ENCODE results near the gene RPL13. TPM values are rescaled to one million over a fixed set of nuclear protein-coding genes. Genes with fewer than 3 reads are reported as not detected.

Gene RPL13
- total and polyA plus RNA-seq, 2 of the 13 experiments (the other 11 are each of a cell fraction or from before 2014, with no cell fraction given): 2,988 to 4,411 TPM

DNA sequence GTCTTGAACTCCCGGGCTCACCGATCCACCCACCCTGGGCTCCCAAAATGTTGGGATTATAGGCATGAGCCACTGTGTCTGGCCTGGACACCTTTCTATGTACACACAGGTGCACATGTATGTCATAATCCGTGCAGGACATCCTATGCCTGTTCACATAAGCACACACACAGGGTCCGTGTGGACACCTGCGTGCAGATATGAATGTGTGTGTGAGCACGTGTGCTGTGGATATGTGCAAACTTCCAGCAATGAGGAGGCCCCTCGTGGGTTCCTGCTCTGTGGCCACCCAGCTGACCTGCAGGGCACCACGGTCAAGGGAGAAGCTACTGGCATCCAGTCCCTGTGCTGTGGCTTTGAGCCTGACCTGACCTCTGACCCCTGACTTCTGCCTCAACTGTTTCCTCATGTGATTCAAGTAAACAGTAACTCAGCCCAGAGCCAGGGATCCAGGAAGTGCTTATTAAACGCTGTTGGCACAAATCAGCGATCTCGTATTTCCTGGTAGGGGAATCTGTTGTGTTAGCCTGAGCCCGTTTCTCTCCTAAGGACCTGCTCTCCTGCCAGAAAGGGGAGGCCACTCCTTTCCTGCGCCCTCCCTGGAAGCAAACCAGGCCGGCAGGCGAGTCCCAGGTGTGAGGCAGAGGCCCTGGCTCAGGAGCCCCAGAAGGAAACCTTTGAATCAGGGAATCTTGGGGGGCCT lies 21.5 kb downstream of the RPL13 start (continued):
- TF ChIP-seq SALL1 (CRISPR knock-in tag; IDR thresholded peaks at IDR 0.05): peak; percentile 77

DNA sequence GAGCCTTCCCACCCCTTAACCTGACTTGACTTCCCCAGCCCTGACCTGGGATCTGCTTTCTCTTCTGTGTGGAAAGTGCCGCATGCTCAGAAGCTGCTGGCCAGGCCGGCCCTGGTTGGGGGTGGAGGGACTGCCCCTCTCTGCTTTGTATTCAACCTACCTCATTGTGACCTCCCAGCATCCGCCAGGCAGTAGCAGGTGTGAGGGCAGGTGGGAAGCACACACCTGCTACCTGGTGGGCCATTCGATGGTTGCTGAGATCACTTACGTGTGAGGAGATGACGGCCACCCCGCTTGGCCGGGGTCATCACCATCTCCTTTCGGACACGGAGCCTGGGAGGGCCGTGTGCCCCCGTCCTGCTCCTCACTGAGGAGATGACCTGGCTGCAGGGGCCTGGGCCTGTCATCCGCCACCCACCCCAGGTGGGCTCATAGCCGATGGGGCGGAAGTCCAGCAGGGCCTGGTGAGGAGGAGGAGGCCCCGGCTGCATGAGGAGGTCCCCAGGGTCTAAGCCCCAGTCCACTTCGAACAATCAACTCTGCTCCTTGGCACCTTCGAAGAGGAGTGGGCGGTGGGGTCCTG lies 22.2 kb downstream of the RPL13 start:
- peaks cover 39% of the 10 kb centered on the region for H3K4me1 ChIP-seq (ENCODE audit: insufficient read depth, low read length)
- in situ Hi-C loops (cut with HindIII; ENCODE audit: extremely low pct_ligation_motif_present, low pct_unique_long_range_greater_than_20kb) (no loop called here), intact Hi-C loops (cut with micrococcal nuclease; ENCODE audit: unreplicated experiment) (no loop called here)
- ChIA-PET CTCF (ENCODE audit: low intra/inter-chr PET ratio, low total read pairs) (no interaction called here), POLR2A (interaction anchor here (1.0 to 2.2 kb wide), 4 partner anchors 10 to 23 kb away, joined by 3 to 10 read pairs (median 6); no protein-coding TSS in a partner anchor)
- H3K9ac ChIP-seq (ENCODE audit: insufficient read depth, low read depth, low read length): peak overlapping the region; percentile 53
- H3K9me3 ChIP-seq (ENCODE audit: low read length): no peaks in the 10 kb centered on the region
- DNase-seq (ENCODE audit: low spot score) (no peak), FAIRE-seq (no peak), ATAC-seq (peak; percentile 2; the same call in 2 of the 3 replicates)
- no peak overlapping the region for H2AFZ ChIP-seq (ENCODE audit: low read length)
- H3K4me3 ChIP-seq (replicated peaks in 1 of 3; ENCODE audit: insufficient read depth in 1 of 3, low read depth in 2 of 3, low read length in 3 of 3): peak overlapping the region; percentile 6 to 60 (median 29); a peak in 4 of 6 replicates
- WGBS (ENCODE audit: low lambda C conversion rate): 75% methylated on average over 19 of the region's 19 CpGs
- no peaks in the 10 kb centered on the region for H3K36me3 ChIP-seq (replicated peaks in 1 of 2; ENCODE audit: control insufficient read depth in 1 of 2, insufficient read depth in 2 of 2, low read length in 2 of 2)
- H3K4me2 ChIP-seq (ENCODE audit: low read depth, low read length): peak overlapping the region; percentile 76
- no TSS peak for BruUV-seq (replicated peaks)
- H3K27me3 ChIP-seq (ENCODE audit: control insufficient read depth in 1 of 2, insufficient read depth in 2 of 2, low read length in 2 of 2): peaks cover 0 to 27% of the 10 kb centered on the region in 2 experiments; a peak in 3 of 5 replicates
- H3K79me2 ChIP-seq (ENCODE audit: insufficient read depth, low read length): no peaks in the 10 kb centered on the region
- no peak overlapping the region for H3K27ac ChIP-seq (ENCODE audit: extremely low read length, insufficient read depth, low read length)
- H4K20me1 ChIP-seq (ENCODE audit: insufficient read depth, low read length): no peaks in the 10 kb centered on the region
- TF ChIP-seq, protein P1, sequence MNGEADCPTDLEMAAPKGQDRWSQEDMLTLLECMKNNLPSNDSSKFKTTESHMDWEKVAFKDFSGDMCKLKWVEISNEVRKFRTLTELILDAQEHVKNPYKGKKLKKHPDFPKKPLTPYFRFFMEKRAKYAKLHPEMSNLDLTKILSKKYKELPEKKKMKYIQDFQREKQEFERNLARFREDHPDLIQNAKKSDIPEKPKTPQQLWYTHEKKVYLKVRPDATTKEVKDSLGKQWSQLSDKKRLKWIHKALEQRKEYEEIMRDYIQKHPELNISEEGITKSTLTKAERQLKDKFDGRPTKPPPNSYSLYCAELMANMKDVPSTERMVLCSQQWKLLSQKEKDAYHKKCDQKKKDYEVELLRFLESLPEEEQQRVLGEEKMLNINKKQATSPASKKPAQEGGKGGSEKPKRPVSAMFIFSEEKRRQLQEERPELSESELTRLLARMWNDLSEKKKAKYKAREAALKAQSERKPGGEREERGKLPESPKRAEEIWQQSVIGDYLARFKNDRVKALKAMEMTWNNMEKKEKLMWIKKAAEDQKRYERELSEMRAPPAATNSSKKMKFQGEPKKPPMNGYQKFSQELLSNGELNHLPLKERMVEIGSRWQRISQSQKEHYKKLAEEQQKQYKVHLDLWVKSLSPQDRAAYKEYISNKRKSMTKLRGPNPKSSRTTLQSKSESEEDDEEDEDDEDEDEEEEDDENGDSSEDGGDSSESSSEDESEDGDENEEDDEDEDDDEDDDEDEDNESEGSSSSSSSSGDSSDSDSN (CRISPR knock-in tag; IDR thresholded peaks at IDR 0.05): 0 out of 2 replicates have a peak, but pooled peaks have one; percentile 13
- TF ChIP-seq GABPA (IDR thresholded peaks at IDR 0.05; ENCODE audit: low read depth, low read length) (no peak), GABPA (CRISPR knock-in tag; IDR thresholded peaks at IDR 0.05; ENCODE audit: low read depth) (no peak), ZBTB7B (CRISPR knock-in tag; IDR thresholded peaks at IDR 0.05) (no peak), ZBTB38 (CRISPR knock-in tag; IDR thresholded peaks at IDR 0.05) (peak; percentile 77; the same call in 1 of the 2 replicates), RAD21 (CRISPR knock-in tag; IDR thresholded peaks at IDR 0.05) (no peak), ZNF263 (CRISPR knock-in tag; IDR thresholded peaks at IDR 0.05) (no peak), PTBP1 (IDR thresholded peaks at IDR 0.05; ENCODE audit: low read depth, low read length, poor library complexity, severe bottlenecking) (no peak), ZNF768 (CRISPR knock-in tag; IDR thresholded peaks at IDR 0.05) (no peak), SCMH1 (CRISPR knock-in tag; IDR thresholded peaks at IDR 0.05; ENCODE audit: borderline replicate concordance) (no peak), ZFYVE20 (CRISPR knock-in tag; IDR thresholded peaks at IDR 0.05; ENCODE audit: borderline replicate concordance, low read depth) (0 out of 2 replicates have a peak, but pooled peaks have one; percentile 53)
- TF ChIP-seq, protein P2, sequence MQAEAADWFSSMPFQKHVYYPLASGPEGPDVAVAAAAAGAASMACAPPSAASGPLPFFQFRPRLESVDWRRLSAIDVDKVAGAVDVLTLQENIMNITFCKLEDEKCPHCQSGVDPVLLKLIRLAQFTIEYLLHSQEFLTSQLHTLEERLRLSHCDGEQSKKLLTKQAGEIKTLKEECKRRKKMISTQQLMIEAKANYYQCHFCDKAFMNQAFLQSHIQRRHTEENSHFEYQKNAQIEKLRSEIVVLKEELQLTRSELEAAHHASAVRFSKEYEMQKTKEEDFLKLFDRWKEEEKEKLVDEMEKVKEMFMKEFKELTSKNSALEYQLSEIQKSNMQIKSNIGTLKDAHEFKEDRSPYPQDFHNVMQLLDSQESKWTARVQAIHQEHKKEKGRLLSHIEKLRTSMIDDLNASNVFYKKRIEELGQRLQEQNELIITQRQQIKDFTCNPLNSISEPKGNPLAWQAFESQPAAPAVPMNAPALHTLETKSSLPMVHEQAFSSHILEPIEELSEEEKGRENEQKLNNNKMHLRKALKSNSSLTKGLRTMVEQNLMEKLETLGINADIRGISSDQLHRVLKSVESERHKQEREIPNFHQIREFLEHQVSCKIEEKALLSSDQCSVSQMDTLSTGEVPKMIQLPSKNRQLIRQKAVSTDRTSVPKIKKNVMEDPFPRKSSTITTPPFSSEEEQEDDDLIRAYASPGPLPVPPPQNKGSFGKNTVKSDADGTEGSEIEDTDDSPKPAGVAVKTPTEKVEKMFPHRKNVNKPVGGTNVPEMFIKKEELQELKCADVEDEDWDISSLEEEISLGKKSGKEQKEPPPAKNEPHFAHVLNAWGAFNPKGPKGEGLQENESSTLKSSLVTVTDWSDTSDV (CRISPR knock-in tag; IDR thresholded peaks at IDR 0.05): no peak
- TF ChIP-seq, protein P3, sequence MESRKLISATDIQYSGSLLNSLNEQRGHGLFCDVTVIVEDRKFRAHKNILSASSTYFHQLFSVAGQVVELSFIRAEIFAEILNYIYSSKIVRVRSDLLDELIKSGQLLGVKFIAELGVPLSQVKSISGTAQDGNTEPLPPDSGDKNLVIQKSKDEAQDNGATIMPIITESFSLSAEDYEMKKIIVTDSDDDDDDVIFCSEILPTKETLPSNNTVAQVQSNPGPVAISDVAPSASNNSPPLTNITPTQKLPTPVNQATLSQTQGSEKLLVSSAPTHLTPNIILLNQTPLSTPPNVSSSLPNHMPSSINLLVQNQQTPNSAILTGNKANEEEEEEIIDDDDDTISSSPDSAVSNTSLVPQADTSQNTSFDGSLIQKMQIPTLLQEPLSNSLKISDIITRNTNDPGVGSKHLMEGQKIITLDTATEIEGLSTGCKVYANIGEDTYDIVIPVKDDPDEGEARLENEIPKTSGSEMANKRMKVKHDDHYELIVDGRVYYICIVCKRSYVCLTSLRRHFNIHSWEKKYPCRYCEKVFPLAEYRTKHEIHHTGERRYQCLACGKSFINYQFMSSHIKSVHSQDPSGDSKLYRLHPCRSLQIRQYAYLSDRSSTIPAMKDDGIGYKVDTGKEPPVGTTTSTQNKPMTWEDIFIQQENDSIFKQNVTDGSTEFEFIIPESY (CRISPR knock-in tag; IDR thresholded peaks at IDR 0.05): peak; percentile 54; the same call in 1 of the 2 replicates
